Stimulated activated CD4-positive, alpha-beta T cell treated with anti-CD3 and anti-CD28 coated beads, Interleukin-4, amount 100 ng/mL, for 1 hour (primary cell): ENCODE results near the gene PDXK.
A peak's percentile ranks its signal among the peaks of the same experiment; 100 is the strongest.
"Not testable (repeated sequence)": the region's sequence is repeated elsewhere in the genome, so short reads cannot be mapped to it uniquely, and the experiment has no call there.

Experiments
- DNase-seq: peaks from one replicate; pipeline ENCODE4 v3.0.0-alpha.2; 2020

The PDXK gene

GRCh38 chr21:43697758-43698643 lies 20.9 kb upstream of the PDXK start:
- DNase-seq: no peak

GRCh38 chr21:43699492-43699777 lies 19.5 kb upstream of the PDXK start:
- not testable (repeated sequence) for DNase-seq

GRCh38 chr21:43699933-43700599 lies 18.9 kb upstream of the PDXK start:
- DNase-seq: no peak

- DNase-seq: no peak
Observed at GRCh38 chr21:43701936-43702784, 16.8 kb upstream of the PDXK start.

GRCh38 chr21:43702785-43703034 lies 16.2 kb upstream of the PDXK start:
- no peak for DNase-seq

- DNase-seq: peak; percentile 20
Observed at GRCh38 chr21:43703035-43703880, 15.7 kb upstream of the PDXK start.

GRCh38 chr21:43707462-43707861 lies 11.5 kb upstream of the PDXK start:
- DNase-seq: no peak

GRCh38 chr21:43708745-43709381 lies 10.1 kb upstream of the PDXK start:
- DNase-seq: no peak

GRCh38 chr21:43712268-43712942 lies 6.5 kb upstream of the PDXK start:
- no peak for DNase-seq

- DNase-seq: not testable (repeated sequence)
Observed at GRCh38 chr21:43713123-43713522, 5.8 kb upstream of the PDXK start.

GRCh38 chr21:43716376-43717165 lies 2.4 kb upstream of the PDXK start:
- no peak for DNase-seq

GRCh38 chr21:43717166-43717853 lies 1.6 kb upstream of the PDXK start:
- no peak for DNase-seq

GRCh38 chr21:43717967-43718871 lies 710 bp upstream of the PDXK start:
- no peak for DNase-seq

GRCh38 chr21:43719748-43720538 lies 1.0 kb downstream of the PDXK start:
- no peak for DNase-seq

- no peak for DNase-seq
Observed at GRCh38 chr21:43720539-43721166, 1.7 kb downstream of the PDXK start.

GRCh38 chr21:43721206-43721605 lies 2.3 kb downstream of the PDXK start:
- no peak for DNase-seq

GRCh38 chr21:43721939-43722338 lies 3.0 kb downstream of the PDXK start:
- no peak for DNase-seq

GRCh38 chr21:43723648-43724047 lies 4.7 kb downstream of the PDXK start:
- no peak for DNase-seq
